Activated CD8-positive, alpha-beta memory T cell treated with anti-CD3 and anti-CD28 coated beads, Interleukin-2, amount 50 U/mL, for 24 hours (primary cell): Measurements from ENCODE around the gene OPRD1.

Source experiments
- DNase-seq: peaks from one replicate; pipeline ENCODE4 v3.0.0-alpha.2; 2020; ENCODE audit errors: extremely low read depth

OPRD1 gene

DNA sequence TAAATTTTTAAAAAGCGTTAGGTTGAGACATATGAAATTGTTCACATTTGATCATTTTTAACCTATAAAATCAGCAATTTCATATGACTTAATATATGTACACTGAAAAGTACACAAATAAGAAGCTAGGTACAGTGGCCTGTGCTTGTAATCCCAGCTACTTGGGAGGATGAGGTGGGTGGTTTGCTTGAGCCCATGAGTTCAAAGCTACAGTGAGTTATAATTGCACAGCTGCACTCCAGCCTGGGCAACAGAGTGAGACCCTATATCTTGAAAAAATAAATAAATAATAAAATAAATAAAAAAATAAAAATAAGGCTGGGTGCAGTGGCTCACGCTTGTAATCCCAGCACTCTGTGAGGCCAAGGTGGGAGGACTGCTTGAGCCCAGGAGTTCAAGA is 97.2 kb downstream of the OPRD1 start:
- DNase-seq, result no peak

DNA sequence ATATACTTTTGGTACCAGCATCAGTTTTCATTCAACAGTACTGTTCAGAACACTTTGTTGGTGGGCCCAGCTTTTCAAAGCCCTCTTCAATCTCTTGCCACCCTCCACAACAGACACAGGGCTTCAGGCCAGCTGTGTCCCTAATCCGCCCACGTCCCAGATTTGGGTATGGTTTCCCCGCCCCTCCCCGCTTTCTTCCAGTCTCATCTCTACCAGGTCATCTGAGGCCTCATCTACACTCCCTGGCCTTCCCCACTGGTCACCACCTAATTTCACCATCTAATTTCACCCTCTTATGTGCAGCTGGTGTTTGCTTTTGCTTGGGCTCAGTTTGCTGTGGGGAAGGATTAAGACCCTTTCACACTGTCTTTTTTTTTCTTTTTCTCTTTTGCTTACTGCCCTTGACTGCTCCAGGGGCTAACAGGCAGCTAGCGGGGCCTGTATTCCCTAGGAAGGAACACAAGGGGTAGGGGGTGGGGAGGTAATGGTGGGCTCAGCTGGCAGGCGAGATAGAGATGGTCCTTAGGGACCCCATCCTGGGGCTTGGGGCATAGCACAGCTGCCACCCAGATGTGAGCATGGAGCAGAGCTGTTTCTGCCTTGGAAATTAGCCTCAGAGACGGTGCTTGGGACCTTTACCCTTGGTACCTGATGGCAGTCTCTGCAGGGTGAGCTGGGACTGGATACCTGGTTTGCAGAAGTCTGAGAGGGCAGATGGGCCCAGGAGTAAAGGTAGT is 98.6 kb downstream of the OPRD1 start:
- DNase-seq, result no peak

DNA sequence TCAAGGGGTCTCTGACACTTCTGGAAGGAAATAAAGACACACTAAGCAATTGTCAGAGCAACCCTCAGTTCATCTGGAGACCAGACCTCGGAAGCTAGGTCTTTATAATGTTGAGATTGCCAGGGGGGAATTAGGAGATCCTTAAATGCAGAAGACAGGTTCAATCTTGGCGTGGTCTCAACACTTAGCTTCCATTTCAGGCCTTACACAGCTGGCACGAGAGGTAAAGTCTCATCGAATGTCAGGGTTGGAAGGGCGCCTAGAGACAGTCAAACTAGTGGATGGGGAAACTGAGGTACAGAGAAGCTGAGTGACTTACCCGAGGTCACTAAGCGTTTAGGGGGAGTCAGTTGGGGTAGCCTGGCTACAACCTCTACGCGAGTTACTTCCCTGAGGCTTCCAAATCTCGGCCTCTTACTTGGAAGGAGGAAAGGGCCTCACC is 101.8 kb downstream of the OPRD1 start:
- DNase-seq, result no peak

DNA sequence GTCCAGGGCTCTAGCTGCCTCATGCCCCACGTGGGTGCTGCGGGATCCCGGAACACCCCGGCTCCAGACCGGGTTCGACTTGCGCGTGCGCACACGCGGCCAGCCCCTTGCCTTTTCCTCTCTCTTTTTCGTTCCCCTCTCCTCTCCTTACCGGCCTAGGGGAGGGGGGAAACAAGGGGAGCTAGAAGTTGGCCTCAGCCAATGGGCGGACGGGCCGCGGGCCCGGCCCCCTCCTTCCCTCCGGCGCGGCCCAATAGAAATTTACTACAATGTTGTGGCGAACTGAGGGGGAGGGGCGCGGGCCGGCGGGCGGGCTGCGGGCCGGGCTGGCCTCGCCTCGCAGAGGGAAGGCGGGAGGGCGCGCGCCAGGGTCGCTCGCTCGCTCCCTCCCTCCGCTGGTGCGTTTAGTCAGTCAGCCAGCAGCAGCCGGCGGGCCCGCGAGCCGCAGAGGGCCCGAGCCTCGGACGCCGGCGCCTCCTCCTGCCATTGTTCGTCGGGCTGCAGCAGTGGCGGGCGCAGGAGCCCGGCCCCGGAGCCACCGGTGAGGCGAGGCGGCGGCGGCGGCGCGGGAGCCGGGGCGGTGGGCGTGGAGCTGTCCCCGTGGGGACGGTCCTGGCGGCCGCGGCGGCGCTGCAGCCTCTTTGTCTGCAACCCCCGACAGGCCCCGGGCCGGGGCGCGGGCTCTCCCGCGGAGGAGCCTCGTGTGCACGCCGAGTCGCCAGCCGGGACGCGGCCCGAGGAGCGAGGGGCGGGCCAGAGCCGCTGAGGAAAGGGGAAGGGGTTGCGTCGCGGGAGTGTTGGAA is 102.5 kb downstream of the OPRD1 start, which contains the start of gene EPB41:
EPB41 (plus strand) TSS at position 342 of the 803 bp plus-strand sequence. CDS start 72,869 bp downstream, outside the sequence.
- peak; percentile 78 for DNase-seq

DNA sequence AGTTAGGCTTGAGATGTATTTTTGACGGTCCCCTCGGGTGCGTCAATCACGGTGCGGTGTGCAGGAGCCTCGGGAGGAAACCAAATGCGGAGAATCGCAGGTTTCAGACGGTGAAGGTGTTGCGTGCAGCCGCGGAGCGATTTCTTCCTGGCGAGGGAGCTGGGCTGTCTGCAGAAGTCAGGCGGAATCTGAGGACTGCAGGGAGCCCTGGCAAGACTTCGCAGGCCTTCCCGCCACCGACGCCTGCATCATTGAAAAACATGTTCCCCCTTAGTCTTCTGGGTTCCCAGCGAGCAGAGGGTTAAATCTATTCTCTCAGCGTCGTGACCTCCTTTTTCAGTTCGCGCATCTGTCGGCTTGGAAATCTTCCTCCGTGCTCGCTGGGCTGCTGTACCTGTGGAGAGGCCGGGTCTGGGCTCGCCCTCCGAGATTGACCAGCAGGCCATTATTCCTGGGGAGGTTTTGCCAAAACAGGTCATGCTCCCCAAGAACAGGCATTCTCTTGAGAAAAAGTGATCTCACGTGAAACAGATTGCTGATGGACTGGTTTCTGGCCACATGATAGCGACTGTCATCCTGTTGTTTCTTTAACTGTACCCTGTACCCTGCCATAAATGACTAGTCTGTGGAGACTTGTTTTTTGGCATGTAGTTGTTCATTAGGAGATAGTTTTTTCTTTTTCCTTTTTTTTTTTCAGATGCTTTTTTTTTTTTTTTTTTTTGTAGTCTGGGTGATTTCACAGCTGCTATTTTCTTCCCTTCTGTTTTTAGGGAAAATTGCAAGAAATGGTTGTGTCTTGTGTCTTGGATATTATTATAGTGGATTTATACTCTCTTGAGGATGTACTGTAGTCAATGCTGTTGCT is 103.3 kb downstream of the OPRD1 start:
- no peak for DNase-seq

DNA sequence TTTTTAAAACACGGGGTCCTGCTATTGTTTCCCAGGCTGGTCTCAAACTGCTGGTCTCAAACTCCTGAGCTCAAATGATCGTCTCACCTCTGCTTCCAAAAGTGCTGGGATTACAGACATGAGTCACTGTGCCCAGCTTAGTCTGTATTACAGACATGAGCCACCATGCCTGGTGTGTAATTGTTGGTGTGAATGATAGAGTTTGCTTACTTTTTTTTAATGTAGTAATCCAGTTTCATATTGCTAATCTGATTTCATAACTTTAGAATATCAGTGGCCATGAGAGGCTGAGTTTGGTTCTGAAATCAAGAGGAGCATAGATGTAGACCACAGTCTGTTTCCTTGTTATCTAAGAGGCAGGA is 105.8 kb downstream of the OPRD1 start:
- DNase-seq, result no peak
